PFSK-1 (cell line): ENCODE data around the gene GAS7.

ENCODE experiments used
- POLR2AphosphoS5 ChIP-seq: IDR thresholded peaks from 2 replicates; pipeline ENCODE4 v1.6.1; 2012; ENCODE audit warnings: low read depth, mild to moderate bottlenecking, control low read depth, low read length, moderate library complexity
- TAF1 ChIP-seq: IDR thresholded peaks from 2 replicates; pipeline ENCODE4 v1.6.1; 2012; ENCODE audit warnings: low read length, control low read depth, borderline replicate concordance; ENCODE audit not compliant: insufficient read depth
- TF ChIP-seq, protein P1 (sequence below), 2 experiments: IDR thresholded peaks; 2 replicates each; pipeline versions ENCODE4 v1.6.1 to v1.8.0; 2011 to 2012; ENCODE audit warnings: low read depth in 2 of 2, low read length in 2 of 2, control low read depth in 1 of 2, inconsistent platforms in 1 of 2, mild to moderate bottlenecking in 1 of 2, moderate library complexity in 1 of 2; ENCODE audit not compliant: insufficient read depth in 1 of 2

DNA sequence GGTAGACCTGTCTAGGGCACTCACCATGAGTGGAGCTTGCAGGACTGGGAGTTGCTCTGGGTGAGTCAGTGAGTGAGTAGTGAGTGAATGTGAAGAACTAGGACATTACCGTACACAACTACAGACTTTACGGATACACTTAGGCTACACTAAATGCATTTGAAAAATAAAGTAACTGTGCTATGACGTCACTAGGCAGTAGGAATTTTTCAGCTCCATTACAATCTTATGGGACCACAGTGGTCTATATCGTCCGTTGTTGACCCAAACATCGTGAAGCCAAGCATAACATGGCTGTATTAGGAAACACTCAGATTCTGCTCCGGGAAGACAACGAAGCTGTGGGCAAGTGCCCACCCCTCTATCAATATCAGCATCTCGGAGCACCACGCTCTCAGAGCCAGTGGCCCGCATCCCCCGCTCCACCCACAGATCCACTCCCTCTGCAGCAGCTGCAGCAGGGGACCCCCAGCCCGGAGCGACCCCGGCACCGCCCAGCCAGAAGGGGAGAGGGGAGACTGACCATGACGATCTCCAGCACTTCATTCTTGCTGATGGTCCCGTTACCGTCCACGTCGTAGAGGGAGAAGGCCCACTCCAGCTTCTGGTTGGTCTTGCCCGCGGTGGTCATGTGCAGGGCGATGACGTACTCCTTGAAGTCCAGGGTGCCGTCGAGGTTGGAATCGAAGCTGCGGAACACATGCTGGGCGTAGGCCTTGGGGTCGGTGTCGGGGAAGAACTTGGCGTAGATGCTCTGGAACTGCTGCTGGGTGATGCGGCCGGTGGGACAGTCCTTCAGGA lies 293.9 kb downstream of the GAS7 start:
- TF ChIP-seq TAF1 (no peak), POLR2AphosphoS5 (no peak)
- TF ChIP-seq, protein P1, sequence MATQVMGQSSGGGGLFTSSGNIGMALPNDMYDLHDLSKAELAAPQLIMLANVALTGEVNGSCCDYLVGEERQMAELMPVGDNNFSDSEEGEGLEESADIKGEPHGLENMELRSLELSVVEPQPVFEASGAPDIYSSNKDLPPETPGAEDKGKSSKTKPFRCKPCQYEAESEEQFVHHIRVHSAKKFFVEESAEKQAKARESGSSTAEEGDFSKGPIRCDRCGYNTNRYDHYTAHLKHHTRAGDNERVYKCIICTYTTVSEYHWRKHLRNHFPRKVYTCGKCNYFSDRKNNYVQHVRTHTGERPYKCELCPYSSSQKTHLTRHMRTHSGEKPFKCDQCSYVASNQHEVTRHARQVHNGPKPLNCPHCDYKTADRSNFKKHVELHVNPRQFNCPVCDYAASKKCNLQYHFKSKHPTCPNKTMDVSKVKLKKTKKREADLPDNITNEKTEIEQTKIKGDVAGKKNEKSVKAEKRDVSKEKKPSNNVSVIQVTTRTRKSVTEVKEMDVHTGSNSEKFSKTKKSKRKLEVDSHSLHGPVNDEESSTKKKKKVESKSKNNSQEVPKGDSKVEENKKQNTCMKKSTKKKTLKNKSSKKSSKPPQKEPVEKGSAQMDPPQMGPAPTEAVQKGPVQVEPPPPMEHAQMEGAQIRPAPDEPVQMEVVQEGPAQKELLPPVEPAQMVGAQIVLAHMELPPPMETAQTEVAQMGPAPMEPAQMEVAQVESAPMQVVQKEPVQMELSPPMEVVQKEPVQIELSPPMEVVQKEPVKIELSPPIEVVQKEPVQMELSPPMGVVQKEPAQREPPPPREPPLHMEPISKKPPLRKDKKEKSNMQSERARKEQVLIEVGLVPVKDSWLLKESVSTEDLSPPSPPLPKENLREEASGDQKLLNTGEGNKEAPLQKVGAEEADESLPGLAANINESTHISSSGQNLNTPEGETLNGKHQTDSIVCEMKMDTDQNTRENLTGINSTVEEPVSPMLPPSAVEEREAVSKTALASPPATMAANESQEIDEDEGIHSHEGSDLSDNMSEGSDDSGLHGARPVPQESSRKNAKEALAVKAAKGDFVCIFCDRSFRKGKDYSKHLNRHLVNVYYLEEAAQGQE (IDR thresholded peaks at IDR 0.05; ENCODE audit: insufficient read depth in 1 of 2, low read depth in 2 of 2, low read length in 2 of 2) = no peak
